SK-N-SH treated with all-trans-retinoic acid at 6 μM for 48 hours (cell line): ENCODE results near the gene ALK.

ENCODE experiments used
- ATAC-seq: fragments of 200-7000 bp; cut with Tn5 transposase; 3 replicates; pipeline ENCODE4 v1.9.1; 2020; ENCODE audit warnings: mild to moderate bottlenecking, moderate library complexity
- ARNTL ChIP-seq: fragments of 450-650 bp; formaldehyde crosslinking; IDR thresholded peaks from 2 replicates; pipeline ENCODE4 v1.5.0; 2020; ENCODE audit warnings: low read depth, mild to moderate bottlenecking, moderate library complexity, borderline replicate concordance
- BACH2 ChIP-seq: fragments of 250-450 bp; sonication (Bioruptor Pico); IDR thresholded peaks from 2 replicates; pipeline ENCODE4 v1.9.0; 2021; ENCODE audit warnings: mild to moderate bottlenecking, borderline replicate concordance
- CREB5 ChIP-seq: fragments of 250-450 bp; sonication (Bioruptor Pico); IDR thresholded peaks from 2 replicates; pipeline ENCODE4 v1.5.1; 2020; ENCODE audit warnings: low read depth, mild to moderate bottlenecking, moderate library complexity
- CSDC2 ChIP-seq: fragments of 250-450 bp; sonication (Bioruptor Pico); IDR thresholded peaks from 2 replicates; pipeline ENCODE4 v1.5.0; 2020; ENCODE audit warnings: mild to moderate bottlenecking, moderate library complexity
- CSRNP3 ChIP-seq: fragments of 250-450 bp; sonication (Bioruptor Pico); IDR thresholded peaks from 2 replicates; pipeline ENCODE4 v1.5.1; 2021; ENCODE audit warnings: mild to moderate bottlenecking, moderate library complexity
- GLIS3 ChIP-seq: fragments of 250-450 bp; sonication (Bioruptor Pico); IDR thresholded peaks from 2 replicates; pipeline ENCODE4 v1.5.0; 2020; ENCODE audit warnings: mild to moderate bottlenecking, moderate library complexity
- ISL1 ChIP-seq: fragments of 250-450 bp; sonication (Bioruptor Pico); IDR thresholded peaks from 2 replicates; pipeline ENCODE4 v2.1.2; 2022; ENCODE audit warnings: mild to moderate bottlenecking, moderate library complexity
- OSR1 ChIP-seq: fragments of 250-450 bp; sonication (Bioruptor Pico); IDR thresholded peaks from 2 replicates; pipeline ENCODE4 v1.8.0; 2022; ENCODE audit warnings: moderate library complexity, mild to moderate bottlenecking, inconsistent platforms
- PATZ1 ChIP-seq: fragments of 250-450 bp; sonication (Bioruptor Pico); IDR thresholded peaks from 2 replicates; pipeline ENCODE4 v1.8.0; 2020; ENCODE audit warnings: mild to moderate bottlenecking, moderate library complexity, borderline replicate concordance
- POU6F1 ChIP-seq: fragments of 250-450 bp; sonication (Bioruptor Pico); IDR thresholded peaks from 2 replicates; pipeline ENCODE4 v1.8.0; 2021; ENCODE audit warnings: low read depth, mild to moderate bottlenecking, moderate library complexity, borderline replicate concordance
- RARB ChIP-seq: fragments of 250-450 bp; sonication (Bioruptor Pico); IDR thresholded peaks from 2 replicates; pipeline ENCODE4 v1.8.0; 2021; ENCODE audit warnings: mild to moderate bottlenecking, moderate library complexity
- SNAI2 ChIP-seq: fragments of 250-450 bp; sonication (Bioruptor Pico); IDR thresholded peaks from 2 replicates; pipeline ENCODE4 v1.5.0; 2020; ENCODE audit warnings: mild to moderate bottlenecking, moderate library complexity
- TCF4 ChIP-seq: fragments of 250-450 bp; sonication (Bioruptor Pico); IDR thresholded peaks from 2 replicates; pipeline ENCODE4 v1.8.0; 2021; ENCODE audit warnings: mild to moderate bottlenecking, moderate library complexity, borderline replicate concordance
- TOX ChIP-seq: fragments of 250-450 bp; sonication (Bioruptor Pico); IDR thresholded peaks from 2 replicates; pipeline ENCODE4 v1.8.0; 2021; ENCODE audit warnings: mild to moderate bottlenecking, moderate library complexity, borderline replicate concordance
- ZC3H10 ChIP-seq: fragments of 250-450 bp; sonication (Bioruptor Pico); IDR thresholded peaks from 2 replicates; pipeline ENCODE4 v1.5.1; 2021; ENCODE audit warnings: mild to moderate bottlenecking, moderate library complexity
- ZFP3 ChIP-seq: fragments of 250-450 bp; sonication (Bioruptor Pico); IDR thresholded peaks from 2 replicates; pipeline ENCODE4 v1.5.0; 2020; ENCODE audit warnings: mild to moderate bottlenecking, moderate library complexity
- ZFP30 ChIP-seq: fragments of 450-650 bp; formaldehyde crosslinking; IDR thresholded peaks from 2 replicates; pipeline ENCODE4 v1.5.0; 2022; ENCODE audit warnings: mild to moderate bottlenecking, moderate library complexity
- ZNF565 ChIP-seq: fragments of 450-650 bp; formaldehyde crosslinking; conservative IDR thresholded peaks from 2 replicates; pipeline ENCODE4 v1.5.0; 2020; ENCODE audit warnings: low read depth, mild to moderate bottlenecking, moderate library complexity
- ZNF70 ChIP-seq: fragments of 450-650 bp; formaldehyde crosslinking; IDR thresholded peaks from 2 replicates; pipeline ENCODE4 v1.5.0; 2020; ENCODE audit warnings: mild to moderate bottlenecking, moderate library complexity
- TF ChIP-seq, protein P1 (sequence below): fragments of 250-450 bp; sonication (Bioruptor Pico); IDR thresholded peaks from 2 replicates; pipeline ENCODE4 v1.5.0; 2020; ENCODE audit warnings: mild to moderate bottlenecking, moderate library complexity

Gene ALK

DNA sequence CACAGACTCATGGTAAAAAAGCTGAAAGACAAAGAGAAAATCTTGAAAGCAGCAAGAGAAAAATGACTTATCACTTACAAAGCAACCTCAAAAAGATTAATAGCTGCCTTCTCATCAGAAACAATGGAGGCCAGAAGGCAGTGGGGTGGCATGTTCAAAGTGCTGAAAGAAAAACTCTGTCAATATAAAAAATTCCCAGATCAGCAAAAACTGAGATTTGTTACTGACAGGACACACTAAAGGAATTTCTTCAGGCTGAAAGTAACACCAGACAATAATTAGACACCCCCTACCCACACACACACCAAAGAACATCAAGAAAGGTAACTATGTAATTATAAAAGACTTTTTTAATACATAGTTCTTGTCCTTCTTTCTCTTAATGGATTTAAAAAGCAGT, 495.0 kb downstream of the ALK start (continued):
- TF ChIP-seq CREB5 (CRISPR knock-in tag): no peak

- no peak for ATAC-seq
- TF ChIP-seq, protein P1, sequence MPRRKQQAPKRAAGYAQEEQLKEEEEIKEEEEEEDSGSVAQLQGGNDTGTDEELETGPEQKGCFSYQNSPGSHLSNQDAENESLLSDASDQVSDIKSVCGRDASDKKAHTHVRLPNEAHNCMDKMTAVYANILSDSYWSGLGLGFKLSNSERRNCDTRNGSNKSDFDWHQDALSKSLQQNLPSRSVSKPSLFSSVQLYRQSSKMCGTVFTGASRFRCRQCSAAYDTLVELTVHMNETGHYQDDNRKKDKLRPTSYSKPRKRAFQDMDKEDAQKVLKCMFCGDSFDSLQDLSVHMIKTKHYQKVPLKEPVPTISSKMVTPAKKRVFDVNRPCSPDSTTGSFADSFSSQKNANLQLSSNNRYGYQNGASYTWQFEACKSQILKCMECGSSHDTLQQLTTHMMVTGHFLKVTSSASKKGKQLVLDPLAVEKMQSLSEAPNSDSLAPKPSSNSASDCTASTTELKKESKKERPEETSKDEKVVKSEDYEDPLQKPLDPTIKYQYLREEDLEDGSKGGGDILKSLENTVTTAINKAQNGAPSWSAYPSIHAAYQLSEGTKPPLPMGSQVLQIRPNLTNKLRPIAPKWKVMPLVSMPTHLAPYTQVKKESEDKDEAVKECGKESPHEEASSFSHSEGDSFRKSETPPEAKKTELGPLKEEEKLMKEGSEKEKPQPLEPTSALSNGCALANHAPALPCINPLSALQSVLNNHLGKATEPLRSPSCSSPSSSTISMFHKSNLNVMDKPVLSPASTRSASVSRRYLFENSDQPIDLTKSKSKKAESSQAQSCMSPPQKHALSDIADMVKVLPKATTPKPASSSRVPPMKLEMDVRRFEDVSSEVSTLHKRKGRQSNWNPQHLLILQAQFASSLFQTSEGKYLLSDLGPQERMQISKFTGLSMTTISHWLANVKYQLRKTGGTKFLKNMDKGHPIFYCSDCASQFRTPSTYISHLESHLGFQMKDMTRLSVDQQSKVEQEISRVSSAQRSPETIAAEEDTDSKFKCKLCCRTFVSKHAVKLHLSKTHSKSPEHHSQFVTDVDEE (CRISPR knock-in tag): no peak
- TF ChIP-seq, all 23 proteins: peak for 0
Observed at GRCh38 chr2:29425866-29426265, 495.5 kb downstream of the ALK start.

DNA sequence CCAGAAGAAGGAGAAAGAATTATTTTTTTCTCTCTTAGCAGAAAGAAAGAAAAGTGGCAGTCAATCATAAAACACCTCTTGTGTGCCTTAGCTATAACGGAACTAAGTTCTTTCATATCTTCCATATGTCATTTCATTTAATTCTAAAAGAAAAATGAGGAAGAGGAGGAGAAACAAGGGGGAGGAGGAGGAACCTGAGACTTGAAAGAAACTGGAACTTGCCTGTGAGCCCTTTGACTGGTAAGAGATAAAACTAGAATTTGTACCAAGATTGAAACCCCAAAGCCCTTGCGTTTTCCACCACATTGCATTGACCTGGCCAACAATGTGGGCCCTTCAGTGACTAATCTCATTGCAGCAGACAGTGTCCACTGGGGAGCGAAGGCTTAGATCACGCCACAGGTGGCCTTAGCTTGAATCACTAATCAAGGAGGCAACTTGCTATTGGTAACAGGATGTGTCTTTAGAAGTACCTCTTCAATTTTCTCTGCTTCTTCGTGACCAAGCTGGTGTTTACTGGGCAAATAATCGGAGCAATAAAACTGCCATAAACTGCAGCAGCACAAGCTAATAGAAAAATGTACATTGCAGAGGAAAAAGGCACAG, 498.2 kb downstream of the ALK start:
- TF ChIP-seq ZNF565 (CRISPR knock-in tag) (no peak), ZNF70 (CRISPR knock-in tag) (no peak), ARNTL (CRISPR knock-in tag) (no peak), CSRNP3 (CRISPR knock-in tag) (no peak), CSDC2 (no peak), SNAI2 (CRISPR knock-in tag) (no peak)
- no peak for ATAC-seq

DNA sequence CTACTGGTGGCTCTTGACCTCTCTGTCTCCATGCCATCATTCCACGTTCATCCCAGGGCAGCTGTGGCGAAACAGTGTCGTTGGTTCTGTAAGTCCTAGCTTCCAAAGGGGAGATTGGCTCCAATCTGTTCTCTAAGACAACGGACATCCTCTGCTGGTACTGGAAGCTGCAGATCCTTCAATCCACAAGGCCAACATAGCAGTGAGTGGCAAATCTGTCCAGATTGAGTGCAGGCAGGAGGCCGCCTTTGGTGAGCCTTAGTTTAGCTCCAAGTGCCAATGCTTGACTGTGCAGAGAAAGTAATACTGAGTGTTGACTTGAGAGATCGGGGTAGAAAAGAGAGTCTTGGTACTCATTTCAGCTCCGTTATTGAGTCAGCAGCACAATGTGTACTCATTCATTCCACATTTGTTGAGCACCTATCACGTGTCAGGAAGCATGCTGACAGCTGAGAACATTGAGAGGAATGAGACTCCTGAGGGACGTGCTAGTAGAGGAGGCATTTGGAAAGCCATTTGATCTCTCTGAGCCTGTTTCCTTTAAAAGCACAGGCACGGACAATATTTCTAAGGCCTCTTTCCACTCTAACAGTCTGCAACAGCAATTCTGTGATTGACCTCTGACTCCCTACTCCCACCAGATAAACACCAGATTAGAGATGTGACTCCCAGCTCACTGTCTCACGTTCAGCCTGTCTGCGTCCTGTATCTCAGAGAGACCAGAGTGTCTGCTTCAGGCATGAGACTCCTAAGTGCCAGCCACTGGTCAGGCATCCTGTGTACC, 500.2 kb downstream of the ALK start:
- no peak for TF ChIP-seq SNAI2 (CRISPR knock-in tag)
- TF ChIP-seq PATZ1: no peak
- no peak for TF ChIP-seq ARNTL (CRISPR knock-in tag)
- TF ChIP-seq TCF4 (CRISPR knock-in tag): no peak
- no peak for TF ChIP-seq ZC3H10
- TF ChIP-seq ZNF70 (CRISPR knock-in tag): no peak
- no peak for TF ChIP-seq ZFP3 (CRISPR knock-in tag)
- TF ChIP-seq ISL1 (CRISPR knock-in tag): no peak
- no peak for TF ChIP-seq RARB (CRISPR knock-in tag)
- no peak for TF ChIP-seq POU6F1
- TF ChIP-seq ZNF565 (CRISPR knock-in tag): no peak
- TF ChIP-seq GLIS3 (CRISPR knock-in tag): no peak
- no peak for TF ChIP-seq TOX (CRISPR knock-in tag)
- TF ChIP-seq BACH2: no peak
- TF ChIP-seq OSR1 (CRISPR knock-in tag): no peak
- no peak for TF ChIP-seq ZFP30 (CRISPR knock-in tag)
- no peak for TF ChIP-seq CSRNP3 (CRISPR knock-in tag)
- TF ChIP-seq, all 23 proteins: peak for 0
- no peak for ATAC-seq
